ENCODE results near the gene MAP4K2.

Gene MAP4K2

GRCh38 chr11:64834031-64834722 lies 31.2 kb upstream of the MAP4K2 start:
- TF ChIP-seq YY1 (IDR thresholded peaks at IDR 0.05; ENCODE audit: low read depth) (no peak), TCF12 (IDR thresholded peaks at IDR 0.05; ENCODE audit: low read depth) (no peak), TEAD4 (IDR thresholded peaks at IDR 0.05) (no peak), MAX (IDR thresholded peaks at IDR 0.05) (no peak), NFIC (IDR thresholded peaks at IDR 0.05) (no peak), ZBTB7A (IDR thresholded peaks at IDR 0.05; ENCODE audit: low read depth) (no peak), CEBPB (IDR thresholded peaks at IDR 0.05) (no peak), TAF1 (IDR thresholded peaks at IDR 0.05; ENCODE audit: low read depth) (no peak), FOXM1 (IDR thresholded peaks at IDR 0.05; ENCODE audit: borderline replicate concordance, low read depth) (no peak), REST (IDR thresholded peaks at IDR 0.05; ENCODE audit: low read depth) (no peak)

- TF ChIP-seq MAX (IDR thresholded peaks at IDR 0.05), result no peak
- TF ChIP-seq RAD21 (IDR thresholded peaks at IDR 0.05; ENCODE audit: low read depth), result no peak
- TF ChIP-seq REST (IDR thresholded peaks at IDR 0.05; ENCODE audit: low read depth), result no peak
- no peak for TF ChIP-seq NFIC (IDR thresholded peaks at IDR 0.05)
- no peak for TF ChIP-seq EP300 (IDR thresholded peaks at IDR 0.05; ENCODE audit: borderline replicate concordance)
- TF ChIP-seq EGR1 (IDR thresholded peaks at IDR 0.05), result no peak
- no peak for TF ChIP-seq TAF1 (IDR thresholded peaks at IDR 0.05; ENCODE audit: low read depth)
- TF ChIP-seq CREB1 (IDR thresholded peaks at IDR 0.05; ENCODE audit: low read depth), result no peak
- TF ChIP-seq TEAD4 (IDR thresholded peaks at IDR 0.05), result no peak
- no peak for TF ChIP-seq YY1 (IDR thresholded peaks at IDR 0.05; ENCODE audit: low read depth)
- no peak for TF ChIP-seq ZBTB7A (IDR thresholded peaks at IDR 0.05; ENCODE audit: low read depth)
- no peak for TF ChIP-seq CEBPB (IDR thresholded peaks at IDR 0.05)
- no peak for TF ChIP-seq TCF12 (IDR thresholded peaks at IDR 0.05; ENCODE audit: low read depth)
- no peak for TF ChIP-seq FOXM1 (IDR thresholded peaks at IDR 0.05; ENCODE audit: borderline replicate concordance, low read depth)
- no peak for TF ChIP-seq USF1 (IDR thresholded peaks at IDR 0.05)
Measured at GRCh38 chr11:64833509-64833908, 30.5 kb upstream of the MAP4K2 start.

GRCh38 chr11:64833198-64833502 lies 30.1 kb upstream of the MAP4K2 start:
- TF ChIP-seq EGR1 (IDR thresholded peaks at IDR 0.05) (no peak), TAF1 (IDR thresholded peaks at IDR 0.05; ENCODE audit: low read depth) (no peak), RAD21 (IDR thresholded peaks at IDR 0.05; ENCODE audit: low read depth) (no peak), USF1 (IDR thresholded peaks at IDR 0.05) (no peak), EP300 (IDR thresholded peaks at IDR 0.05; ENCODE audit: borderline replicate concordance) (no peak), CREB1 (IDR thresholded peaks at IDR 0.05; ENCODE audit: low read depth) (no peak), REST (IDR thresholded peaks at IDR 0.05; ENCODE audit: low read depth) (no peak), TCF12 (IDR thresholded peaks at IDR 0.05; ENCODE audit: low read depth) (no peak), MAX (IDR thresholded peaks at IDR 0.05) (no peak), CEBPB (IDR thresholded peaks at IDR 0.05) (no peak), FOXM1 (IDR thresholded peaks at IDR 0.05; ENCODE audit: borderline replicate concordance, low read depth) (no peak), TEAD4 (IDR thresholded peaks at IDR 0.05) (no peak), NFIC (IDR thresholded peaks at IDR 0.05) (no peak), ZBTB7A (IDR thresholded peaks at IDR 0.05; ENCODE audit: low read depth) (no peak), YY1 (IDR thresholded peaks at IDR 0.05; ENCODE audit: low read depth) (no peak)
